NCI-H1092 (cell line): ENCODE measurements around the gene MRI1.
"Not testable (repeated sequence)": the region's sequence is repeated elsewhere in the genome, so short reads cannot be mapped to it uniquely, and the experiment has no call there.

Experiments
- DNase-seq: peaks from one replicate; lab custom pipeline; 2025; lab: John Stamatoyannopoulos, UW

MRI1 gene

DNA sequence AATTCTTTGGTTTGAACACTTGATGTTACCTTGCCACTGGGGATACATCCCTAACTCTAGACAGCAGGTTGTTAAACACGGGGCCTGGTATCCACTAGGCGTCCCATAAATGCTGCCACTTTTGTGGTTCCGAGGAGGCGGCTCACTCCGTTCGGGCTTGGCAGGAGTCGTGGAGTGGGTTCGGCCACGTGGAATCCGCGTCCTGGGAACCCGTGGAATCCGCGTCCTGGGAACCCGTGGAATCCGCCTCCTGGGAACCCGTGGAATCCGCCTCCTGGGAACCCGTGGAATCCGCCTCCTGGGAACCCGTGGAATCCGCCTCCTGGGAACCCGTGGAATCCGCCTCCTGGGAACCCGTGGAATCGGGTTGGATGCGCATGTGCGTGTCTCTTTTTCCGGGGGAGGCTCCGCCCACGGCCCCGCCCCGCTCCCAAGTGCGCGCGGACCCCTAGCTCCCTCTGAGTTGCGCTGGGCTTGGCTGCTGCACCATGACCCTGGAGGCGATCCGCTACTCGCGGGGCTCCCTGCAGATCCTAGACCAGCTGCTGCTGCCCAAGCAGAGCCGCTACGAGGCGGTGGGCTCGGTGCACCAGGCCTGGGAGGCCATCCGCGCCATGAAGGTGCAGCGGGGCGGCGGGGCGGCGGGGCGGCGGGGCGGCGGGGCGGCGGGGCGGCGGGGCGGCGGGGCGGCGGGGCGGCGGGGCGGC is at the start of gene MRI1:
TSS of gene MRI1 (plus strand) at position 422 of the 707 bp plus-strand sequence. CDS start at position 489, 67 bp downstream.
- peak; percentile 65 for DNase-seq

DNA sequence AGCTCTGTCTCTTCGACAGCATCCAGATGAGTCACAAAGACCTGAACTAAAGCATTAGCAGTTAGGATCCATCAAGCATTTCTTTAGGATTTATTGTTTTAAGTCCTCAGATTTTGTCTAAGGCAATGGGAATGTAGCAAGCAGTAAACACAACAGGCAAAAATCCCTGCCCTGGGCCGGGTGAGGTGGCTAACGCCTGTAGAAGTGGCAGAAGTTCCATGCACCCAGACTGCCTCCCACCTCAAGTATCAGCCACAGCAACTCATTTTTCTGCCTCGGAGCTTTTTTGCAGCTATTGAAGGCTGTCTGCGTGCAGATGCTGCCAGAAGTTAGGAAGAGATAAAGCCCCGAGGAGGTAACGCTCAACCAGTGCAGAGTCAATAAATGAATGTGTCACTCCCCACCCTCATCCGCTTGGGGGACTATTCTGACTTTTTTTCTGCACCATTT is 47.1 kb upstream of the MRI1 start:
- no peak for DNase-seq

DNA sequence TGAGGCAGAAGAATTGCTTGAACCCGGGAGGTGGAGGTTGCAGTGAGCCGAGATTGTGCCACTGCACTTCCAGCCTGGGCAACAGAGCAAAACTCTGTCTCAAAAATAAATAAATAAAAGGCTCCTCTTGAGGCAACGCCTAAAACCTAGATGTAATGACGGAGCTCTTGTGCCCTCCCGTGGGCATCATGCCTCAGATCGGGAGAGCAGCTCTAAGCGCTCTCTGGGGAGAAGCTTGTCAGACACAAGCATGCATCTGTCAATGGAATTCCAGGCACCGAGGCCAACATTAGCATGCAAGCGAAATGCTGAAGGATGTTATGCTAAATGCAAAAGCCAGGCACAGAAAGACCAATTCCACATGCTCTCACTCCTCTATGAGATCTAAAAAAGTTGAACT is 45.6 kb upstream of the MRI1 start:
- DNase-seq: peak; percentile 90

DNA sequence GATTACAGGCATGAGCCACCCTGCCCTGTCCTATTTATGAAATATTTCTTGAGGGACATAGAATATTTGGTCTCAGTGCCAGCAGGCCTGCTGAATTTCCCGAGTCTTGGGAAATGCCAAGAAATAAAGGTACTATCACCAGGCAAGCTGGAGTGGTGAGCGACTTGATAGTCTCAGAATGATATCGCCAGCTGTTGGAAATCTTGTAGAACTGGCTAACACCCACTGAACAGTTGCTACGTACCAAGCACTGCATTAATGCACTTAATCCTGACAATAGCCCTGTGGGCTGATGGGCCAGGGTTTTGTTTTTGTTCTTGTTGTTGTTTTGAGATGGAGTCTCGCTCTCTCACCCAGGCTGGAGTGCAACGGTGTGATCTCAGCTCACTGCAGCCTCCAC is 42.2 kb upstream of the MRI1 start:
- no peak for DNase-seq

DNA sequence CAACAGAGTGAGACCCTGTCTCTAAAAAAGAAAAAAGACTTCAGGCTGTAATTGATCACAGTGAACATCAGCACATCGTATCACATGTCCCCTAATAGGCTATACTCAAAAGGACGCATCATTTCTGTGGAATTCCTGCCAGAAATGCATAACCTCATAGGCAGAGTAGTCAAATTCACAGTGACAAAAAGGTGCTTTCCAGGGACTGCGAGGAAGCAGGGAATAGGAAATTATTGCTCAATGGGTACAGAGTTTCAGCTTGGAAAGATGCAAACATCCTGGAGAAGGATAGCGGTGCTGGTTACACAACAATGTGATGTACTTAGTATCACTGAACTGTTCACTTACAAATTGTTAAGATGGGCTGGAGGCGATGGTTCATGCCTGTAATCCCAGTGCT is 41.1 kb upstream of the MRI1 start:
- no peak for DNase-seq

DNA sequence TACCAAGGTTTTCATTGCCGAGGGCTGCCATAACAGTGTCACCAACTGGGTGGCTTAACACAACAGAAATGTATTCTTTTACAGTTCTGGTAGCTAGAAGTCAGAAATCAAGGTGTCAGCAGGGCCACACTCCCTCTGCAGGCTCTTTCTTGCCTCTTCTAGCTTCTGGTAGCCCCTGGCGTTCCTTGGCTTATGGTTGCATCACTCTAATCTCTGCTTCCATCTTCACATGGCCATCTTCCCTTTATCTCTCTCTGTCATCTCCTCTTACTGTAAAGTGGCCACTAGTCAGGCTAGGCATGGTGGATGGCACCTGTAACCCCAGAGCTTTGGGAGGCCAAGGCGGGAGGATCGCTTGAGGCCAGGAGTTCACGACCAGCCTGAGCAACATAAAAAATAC is 38.0 kb upstream of the MRI1 start:
- DNase-seq: no peak

DNA sequence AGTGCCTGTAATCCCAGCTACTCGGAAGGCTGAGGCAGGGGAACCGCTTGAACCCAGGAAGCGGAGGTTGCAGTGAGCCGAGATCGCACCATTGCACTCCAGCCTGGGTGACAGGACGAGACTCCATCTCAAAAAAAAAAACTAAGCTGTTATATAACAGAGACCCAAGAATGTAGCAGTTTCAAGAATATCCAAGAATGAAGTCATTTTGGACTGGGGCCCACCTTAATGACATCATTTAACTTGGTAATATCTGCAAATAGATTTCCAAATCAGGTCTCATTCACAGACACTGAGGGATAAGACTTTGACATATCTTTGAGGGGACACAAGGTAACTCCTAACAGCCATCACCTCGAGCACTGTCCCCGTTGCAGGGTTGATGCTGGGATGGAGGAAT is 36.5 kb upstream of the MRI1 start:
- DNase-seq: no peak

DNA sequence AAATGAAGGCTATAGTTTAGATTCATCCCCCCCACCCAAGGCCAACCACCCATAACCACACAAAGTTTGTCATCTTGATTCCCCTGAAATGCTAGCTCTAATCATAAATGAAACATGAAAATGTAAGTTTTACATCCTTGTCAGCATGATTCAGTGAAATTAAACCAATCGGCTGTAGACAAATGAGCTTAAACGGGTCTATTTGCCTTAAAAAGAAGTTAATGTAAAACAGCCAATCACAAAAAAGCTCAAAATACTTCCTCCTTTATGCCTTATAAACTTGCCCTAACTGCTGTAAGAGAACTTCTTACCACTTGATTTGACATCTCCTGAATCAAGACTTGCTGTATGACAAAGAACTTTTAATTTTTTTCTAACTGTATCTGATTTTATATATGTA is 34.5 kb upstream of the MRI1 start:
- no peak for DNase-seq

DNA sequence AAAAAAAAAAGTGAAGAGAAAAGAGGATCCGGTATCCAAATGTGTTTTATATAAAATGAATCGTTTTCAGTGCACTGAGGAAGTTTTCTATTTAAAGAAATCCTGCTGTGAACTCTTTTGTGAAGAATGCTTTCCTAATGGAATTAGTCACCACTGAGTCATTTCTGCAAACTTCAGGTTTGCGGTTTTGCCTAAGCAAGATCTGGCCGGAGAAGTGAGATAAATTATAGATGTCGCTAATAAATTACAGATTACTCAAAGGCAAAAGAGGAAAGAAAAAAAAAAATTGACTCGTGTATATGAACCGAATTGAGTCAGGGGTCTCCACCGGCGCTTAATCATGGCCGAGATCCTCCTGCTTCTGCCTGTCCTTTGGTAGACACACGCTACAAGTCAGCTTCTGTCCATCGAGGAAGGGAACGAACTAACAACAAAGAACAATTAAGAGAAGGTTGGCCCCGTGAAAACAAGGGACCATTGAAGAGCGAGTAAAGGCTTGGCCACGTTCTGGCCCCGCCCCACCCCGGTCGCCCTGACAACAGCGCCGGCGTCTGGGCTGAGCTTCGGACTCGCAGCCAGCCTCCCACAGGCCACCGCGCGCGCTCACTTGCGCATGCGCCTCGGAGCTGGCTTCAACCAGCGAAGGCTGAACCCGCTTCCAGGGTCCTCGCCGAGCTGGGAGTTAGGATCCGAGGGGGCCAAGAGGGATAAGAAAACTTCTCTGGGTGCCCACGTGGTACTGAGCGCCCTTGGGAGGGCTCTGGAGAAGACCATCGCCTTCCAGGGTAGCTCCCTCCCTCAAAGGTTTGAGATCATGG is 33.0 kb upstream of the MRI1 start:
- peak; percentile 92 for DNase-seq

- no peak for DNase-seq
Observed at GRCh38 chr19:13732337-13732736, 32.0 kb upstream of the MRI1 start.

DNA sequence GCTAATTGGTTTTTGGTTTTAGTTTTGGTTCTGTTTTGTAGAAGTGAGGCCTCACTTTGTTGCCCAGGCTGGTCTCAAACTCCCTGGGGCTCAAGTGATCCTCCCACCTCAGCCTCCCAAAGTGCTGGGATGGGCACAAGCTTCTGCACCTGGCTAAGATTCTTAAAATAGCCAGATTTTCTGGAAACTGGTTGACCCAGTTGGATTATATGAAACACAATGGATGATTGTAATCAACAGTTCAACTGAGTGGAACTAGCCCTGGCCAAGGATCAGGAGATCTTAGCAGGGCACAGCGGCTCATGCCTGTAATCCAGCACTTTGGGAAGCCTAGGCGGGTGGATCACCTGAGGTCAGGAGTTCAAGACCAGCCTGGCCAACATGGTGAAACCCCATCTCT is 29.6 kb upstream of the MRI1 start:
- DNase-seq: no peak

DNA sequence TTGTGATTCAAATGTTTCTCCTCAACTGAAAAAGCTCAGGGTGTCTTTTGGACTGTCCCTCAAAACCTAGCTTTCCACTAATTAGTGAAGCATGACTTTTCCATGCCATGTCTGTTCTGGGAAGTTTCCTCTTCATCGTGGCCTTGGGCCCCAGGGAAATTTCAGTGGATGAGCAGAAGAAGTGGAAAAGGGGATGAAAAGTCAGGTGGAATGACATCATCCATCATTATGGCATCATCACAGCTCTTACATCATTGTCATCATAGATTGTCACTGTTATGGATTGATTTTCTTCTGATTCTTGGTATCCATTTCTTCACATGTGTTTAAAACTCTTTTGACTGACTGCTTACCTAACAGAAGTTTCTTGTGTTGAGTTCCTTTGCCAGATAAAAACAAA is 26.2 kb upstream of the MRI1 start:
- DNase-seq: no peak

DNA sequence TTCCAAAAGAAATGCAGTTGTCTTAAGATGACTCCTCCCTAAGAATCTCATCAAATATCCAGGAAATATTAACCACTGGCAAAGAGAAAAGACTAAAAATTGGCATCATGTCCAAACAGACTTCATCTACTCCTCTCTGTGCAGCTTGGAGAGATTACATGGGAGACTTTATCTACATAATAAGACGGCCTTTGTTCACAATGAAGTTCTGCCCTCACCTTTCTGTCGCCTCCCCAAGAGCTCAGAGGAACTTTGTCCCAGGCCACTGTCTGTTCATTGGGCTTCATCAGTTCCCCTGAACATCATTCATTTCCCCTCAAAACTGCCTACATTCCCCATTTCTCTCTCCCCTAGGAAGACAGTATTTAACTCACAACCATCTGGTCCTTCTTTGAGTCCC is 22.4 kb upstream of the MRI1 start:
- no peak for DNase-seq

DNA sequence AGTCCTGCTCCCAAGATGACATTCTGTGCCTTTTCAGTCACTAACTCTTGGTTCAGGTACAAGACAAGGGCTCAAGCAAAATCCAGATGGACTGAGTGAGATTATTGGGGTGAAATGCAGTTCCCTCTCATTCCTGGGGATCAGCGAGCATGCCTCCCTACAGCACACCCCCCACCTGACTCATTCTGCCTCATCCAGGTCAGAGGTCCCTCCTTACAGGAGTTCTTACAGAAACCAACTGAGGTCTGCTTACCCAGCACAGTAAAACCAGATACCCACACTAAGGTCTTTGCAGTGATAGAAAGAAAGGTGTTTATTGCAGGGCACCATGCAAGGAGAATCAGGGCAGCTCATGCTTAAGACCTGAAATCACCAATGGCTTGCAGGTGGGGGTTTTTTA is 21.6 kb upstream of the MRI1 start:
- DNase-seq: no peak

GRCh38 chr19:13744174-13744573 is 20.1 kb upstream of the MRI1 start:
- DNase-seq: no peak

GRCh38 chr19:13747098-13747453 is 17.2 kb upstream of the MRI1 start:
- no peak for DNase-seq

GRCh38 chr19:13748169-13748828 is 16.0 kb upstream of the MRI1 start:
- no peak for DNase-seq

GRCh38 chr19:13751436-13751835 is 12.9 kb upstream of the MRI1 start:
- no peak for DNase-seq

- not testable (repeated sequence) for DNase-seq
Observed at GRCh38 chr19:13753622-13754021, 10.7 kb upstream of the MRI1 start.

DNA sequence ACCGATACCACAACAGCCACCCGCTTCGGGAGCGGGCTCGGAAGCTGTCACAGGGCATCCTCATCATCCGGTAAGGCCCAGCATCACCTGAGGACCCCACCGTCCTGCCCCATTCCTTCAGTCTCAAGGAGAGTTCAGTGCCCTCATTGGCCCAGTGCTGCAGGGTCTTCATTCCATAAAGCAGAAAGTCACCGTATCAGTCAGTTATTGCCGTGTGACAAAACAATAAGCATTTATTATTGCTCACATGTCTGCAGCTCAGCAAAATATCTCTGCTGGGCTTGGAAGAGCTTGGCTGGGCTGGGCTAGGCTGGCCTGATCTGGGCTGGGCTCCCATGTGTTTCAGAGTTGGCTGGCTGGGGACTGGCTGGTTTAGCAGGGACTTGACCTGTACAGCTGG is 8.1 kb upstream of the MRI1 start:
- no peak for DNase-seq

- no peak for DNase-seq
Observed at GRCh38 chr19:13757805-13758772, 6.2 kb upstream of the MRI1 start.

GRCh38 chr19:13758795-13759194 is 5.5 kb upstream of the MRI1 start:
- no peak for DNase-seq
